IMR-90 (cell line): ENCODE results near the gene PI3. TPM values are rescaled to one million over a fixed set of nuclear protein-coding genes. Genes with fewer than 3 reads are reported as not detected.

Experiments used
- ATAC-seq: fragments of 200-7000 bp; cut with Tn5 transposase; 2 replicates; pipeline ENCODE4 v1.9.1; 2020; ENCODE audit warnings: low read depth, mild to moderate bottlenecking, moderate library complexity
- BruUV-seq: library from RNA; stranded (reverse); fragments of 400-500 nt; replicated peaks from 2 replicates; lab custom pipeline; 2021; lab: Mats Ljungman, UMichigan
- CTCF ChIA-PET: fragments of 300-600 bp; formaldehyde crosslinking; extraction: SDS; loops from one replicate; lab custom pipeline; 2021; ENCODE audit warnings: antibody characterized with exemption; lab: Yijun Ruan, JAX
- POLR2A ChIA-PET: fragments of 300-600 bp; sonication (Branson Sonifier 250); formaldehyde crosslinking; loops from one replicate; lab custom pipeline; 2022; ENCODE audit warnings: antibody characterized with exemption; ENCODE audit not compliant: unreplicated experiment; lab: Charles Lee
- DNase-seq: peaks from one replicate; pipeline ENCODE4 v3.0.0; 2013
- H2AFZ ChIP-seq: replicated peaks from 2 replicates; pipeline ENCODE3; 2013; ENCODE audit warnings: low read length, mild to moderate bottlenecking; ENCODE audit not compliant: poor library complexity
- H2AK5ac ChIP-seq: 2 replicates; pipeline ENCODE4 v1.6.1; 2013; ENCODE audit warnings: low read depth, low read length, inconsistent platforms
- H2AK9ac ChIP-seq: replicated peaks from 2 replicates; pipeline ENCODE3; 2013; ENCODE audit warnings: mild to moderate bottlenecking, low read depth, low read length, moderate library complexity; ENCODE audit not compliant: poor library complexity
- H2BK120ac ChIP-seq: 2 replicates; pipeline ENCODE4 v1.6.1; 2013; ENCODE audit warnings: low read depth, low read length, inconsistent platforms
- H2BK15ac ChIP-seq: 3 replicates; pipeline ENCODE4 v1.6.1; 2013; ENCODE audit warnings: low read depth, low read length, inconsistent platforms
- H2BK20ac ChIP-seq: 2 replicates; pipeline ENCODE4 v1.6.1; 2013; ENCODE audit warnings: low read depth, mild to moderate bottlenecking, inconsistent platforms, low read length, moderate library complexity
- H2BK5ac ChIP-seq: 2 replicates; pipeline ENCODE4 v1.6.1; 2013; ENCODE audit warnings: mild to moderate bottlenecking, low read depth, low read length, inconsistent platforms; ENCODE audit not compliant: poor library complexity, severe bottlenecking
- H3K14ac ChIP-seq: replicated peaks from 2 replicates; pipeline ENCODE4 v1.6.1; 2013; ENCODE audit warnings: low read depth, low read length, inconsistent platforms
- H3K18ac ChIP-seq: 2 replicates; pipeline ENCODE4 v1.6.1; 2013; ENCODE audit warnings: low read depth, low read length, control low read depth
- H3K23ac ChIP-seq: 2 replicates; pipeline ENCODE4 v1.6.1; 2013; ENCODE audit warnings: low read depth, low read length, inconsistent platforms
- H3K27ac ChIP-seq: 2 replicates; pipeline ENCODE4 v1.5.1; 2013; ENCODE audit warnings: mild to moderate bottlenecking, control low read depth, low read length; ENCODE audit not compliant: insufficient read depth
- H3K27me3 ChIP-seq: 2 replicates; pipeline ENCODE4 v1.6.1; 2013; ENCODE audit warnings: low read length; ENCODE audit not compliant: control insufficient read depth, insufficient read depth
- H3K36me3 ChIP-seq: 2 replicates; pipeline ENCODE4 v1.6.1; 2013; ENCODE audit warnings: low read length, mixed read lengths; ENCODE audit not compliant: control insufficient read depth, insufficient read depth
- H3K4ac ChIP-seq: 2 replicates; pipeline ENCODE4 v1.6.1; 2013; ENCODE audit warnings: low read depth, low read length, inconsistent platforms
- H3K4me1 ChIP-seq: 2 replicates; pipeline ENCODE4 v1.6.1; 2013; ENCODE audit warnings: low read length, mixed read lengths; ENCODE audit not compliant: control insufficient read depth, insufficient read depth
- H3K4me2 ChIP-seq: 2 replicates; pipeline ENCODE4 v1.6.1; 2013; ENCODE audit warnings: low read depth, mild to moderate bottlenecking, control low read depth, low read length, moderate library complexity
- H3K4me3 ChIP-seq: 2 replicates; pipeline ENCODE4 v1.5.1; 2013; ENCODE audit warnings: low read depth, mild to moderate bottlenecking, control low read depth, low read length, moderate library complexity; ENCODE audit not compliant: insufficient read depth
- H3K56ac ChIP-seq: 2 replicates; pipeline ENCODE4 v1.6.1; 2013; ENCODE audit warnings: low read length, inconsistent platforms; ENCODE audit not compliant: insufficient read depth; ENCODE audit errors: extremely low read depth
- H3K79me1 ChIP-seq, 2 experiments: 2 replicates each; pipeline ENCODE4 v1.6.1; 2013; ENCODE audit warnings: low read length in 2 of 2, inconsistent platforms in 1 of 2, low read depth in 1 of 2
- H3K9ac ChIP-seq: 2 replicates; pipeline ENCODE4 v1.6.1; 2013; ENCODE audit warnings: low read depth, low read length, control low read depth
- H3K9me1 ChIP-seq: 2 replicates; pipeline ENCODE4 v1.6.1; 2013; ENCODE audit warnings: low read length, inconsistent platforms; ENCODE audit not compliant: insufficient read depth
- H3K9me3 ChIP-seq: 2 replicates; pipeline ENCODE4 v1.6.1; 2013; ENCODE audit warnings: low read length; ENCODE audit not compliant: control insufficient read depth, insufficient read depth
- H4K20me1 ChIP-seq: 2 replicates; pipeline ENCODE4 v1.6.1; 2013; ENCODE audit warnings: low read length, inconsistent platforms; ENCODE audit not compliant: insufficient read depth
- H4K5ac ChIP-seq: 2 replicates; pipeline ENCODE4 v1.6.1; 2013; ENCODE audit warnings: mild to moderate bottlenecking, low read depth, low read length, control low read depth
- H4K8ac ChIP-seq, 2 experiments: 2 replicates each; pipeline ENCODE4 v1.6.1; 2013; ENCODE audit warnings: low read depth in 2 of 2, low read length in 2 of 2, control low read depth in 1 of 2, inconsistent platforms in 1 of 2
- H4K91ac ChIP-seq: 2 replicates; pipeline ENCODE4 v1.6.1; 2013; ENCODE audit warnings: low read depth, low read length, inconsistent platforms; ENCODE audit not compliant: insufficient read depth
- CHD1 ChIP-seq: IDR thresholded peaks from 2 replicates; pipeline ENCODE4 v1.6.1; 2012; ENCODE audit warnings: low read depth, low read length, improper control_type of control experiment
- MAFK ChIP-seq: IDR thresholded peaks from 2 replicates; pipeline ENCODE4 v1.6.1; 2012; ENCODE audit warnings: low read depth, low read length, improper control_type of control experiment
- MXI1 ChIP-seq: IDR thresholded peaks from 2 replicates; pipeline ENCODE4 v1.6.1; 2012; ENCODE audit warnings: low read depth, mild to moderate bottlenecking, low read length, moderate library complexity, borderline replicate concordance
- WGBS, 2 experiments: methylation state at CpG; one replicate each; pipeline versions ENCODE4 v1.1.5 to v1.1.7; 2013; ENCODE audit warnings: missing lambda C conversion rate in 2 of 2; ENCODE audit not compliant: insufficient read length in 1 of 2; ENCODE audit errors: extremely low coverage in 2 of 2; 5-methylcytosine and 5-hydroxymethylcytosine counted together
- dilution Hi-C: fragments of 300-500 bp; cut with HindIII; formaldehyde crosslinking; loops from one replicate; pipeline ENCODE4 v1.14.3; 2018; ENCODE audit warnings: low sequenced_read_pairs; ENCODE audit not compliant: unreplicated experiment
- in situ Hi-C: fragments of 300-500 bp; cut with MboI; formaldehyde crosslinking; loops from 3 replicates; pipeline ENCODE4 v1.14.3; 2019; ENCODE audit warnings: low sequenced_read_pairs, inconsistent platforms, mixed read lengths
- intact Hi-C: fragments of 100-400 bp; cut with micrococcal nuclease; formaldehyde crosslinking; loops from 2 replicates; pipeline ENCODE4 v1.10.0; 2022
- polyA plus RNA-seq, 3 experiments: library from polyadenylated mRNA; depleted of rRNA; stranded (reverse); fragments of >200 nt; gene quantifications; 2 replicates each; pipeline ENCODE4 v1.2.3, GENCODE V29; 2012; ENCODE audit warnings: low replicate concordance in 1 of 3
- total RNA-seq: library from RNA; depleted of rRNA; stranded (reverse); fragments of >200 nt; gene quantifications from 2 replicates; pipeline ENCODE4 v1.2.3, GENCODE V29; 2012

The PI3 gene
- total and polyA plus RNA-seq, 2 of the 4 experiments (the other 2 are of a cell fraction) = not detected

DNA sequence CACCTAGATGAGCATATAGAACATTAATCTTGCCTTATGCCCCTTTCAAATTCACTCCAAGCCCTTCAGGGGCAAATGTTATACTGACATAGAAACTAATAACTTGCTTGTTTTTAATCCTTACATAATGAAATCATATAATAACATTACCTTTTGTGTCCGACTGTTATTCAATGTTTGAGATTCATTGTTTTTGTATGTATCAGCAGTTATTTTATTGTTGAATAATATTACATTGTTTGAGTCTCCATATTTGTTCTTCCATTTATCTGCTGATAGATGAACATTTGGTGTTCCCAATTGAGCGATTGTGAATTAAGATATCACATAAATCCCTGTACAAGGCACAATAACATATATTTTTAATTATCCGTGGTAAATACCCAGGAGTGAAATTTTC, 38.1 kb downstream of the PI3 start:
- CTCF ChIA-PET = no interaction called here

More for the DNA sequence above, 38.1 kb downstream of the PI3 start:
- Histone ChIP-seq H4K91ac (no peak overlapping the region), H3K14ac (no peak overlapping the region), H3K18ac (no peak overlapping the region), H3K79me1 (no peaks in the 10 kb centered on the region), H4K20me1 (no peaks in the 10 kb centered on the region), H3K4me3 (no peak overlapping the region), H3K9me1 (no peaks in the 10 kb centered on the region), H3K4me1 (no peaks in the 10 kb centered on the region), H3K27ac (no peak overlapping the region), H4K5ac (no peak overlapping the region), H3K9ac (no peak overlapping the region), H3K4ac (no peak overlapping the region), H3K4me2 (no peak overlapping the region), H3K27me3 (no peaks in the 10 kb centered on the region; the same call in 1 of the 2 replicates), H3K36me3 (no peaks in the 10 kb centered on the region), H4K8ac (no peak overlapping the region), H2AK5ac (no peak overlapping the region), H2AK9ac (no peak overlapping the region), H2BK15ac (no peak overlapping the region), H3K56ac (no peak overlapping the region), H2BK20ac (no peak overlapping the region), H2AFZ (no peak overlapping the region), H2BK5ac (no peak overlapping the region), H2BK120ac (no peak overlapping the region), H3K23ac (no peak overlapping the region), H3K9me3 (no peaks in the 10 kb centered on the region)
- intact Hi-C loops = no loop called here
- dilution Hi-C loops = no loop called here
- TF ChIP-seq CHD1 (no peak), MXI1 (no peak), MAFK (peak; percentile 59)
- BruUV-seq = no TSS peak
- in situ Hi-C loops = no loop called here
- ATAC-seq = no peak
- POLR2A ChIA-PET = no interaction called here
- no CpG with 5 or more reads among the region's 3 CpGs for WGBS, 2 experiments
- DNase-seq = no peak
